Stimulated activated CD8-positive, alpha-beta memory T cell treated with anti-CD3 and anti-CD28 coated beads, Interleukin-15, amount 100 ng/mL, for 1 hour (primary cell): ENCODE data around the gene KIAA1328.

Source experiments
- DNase-seq: peaks from one replicate; pipeline ENCODE4 v3.0.0-alpha.2; 2020; ENCODE audit warnings: low read depth

The KIAA1328 gene

DNA sequence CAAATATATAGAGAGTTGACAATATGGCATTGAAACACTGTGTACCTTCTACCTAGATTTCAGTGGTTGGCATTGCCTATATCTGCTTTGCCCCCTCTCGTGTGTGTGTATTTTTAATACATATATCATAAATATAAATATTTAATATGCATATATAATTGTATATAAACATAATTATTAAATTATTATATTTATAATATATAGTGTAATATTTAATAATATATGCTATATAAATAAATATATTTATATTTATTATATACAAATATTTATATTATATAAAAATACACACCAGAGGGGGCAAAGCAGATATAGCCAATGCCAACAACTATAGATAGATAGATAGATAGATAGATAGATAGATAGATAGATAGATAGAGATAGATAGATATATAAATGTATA, 124.1 kb downstream of the KIAA1328 start:
- no peak for DNase-seq

- no peak for DNase-seq
Observed at GRCh38 chr18:36960038-36960437, 131.1 kb downstream of the KIAA1328 start.

GRCh38 chr18:36963464-36963863, 134.5 kb downstream of the KIAA1328 start:
- no peak for DNase-seq

- DNase-seq: no peak
Observed at GRCh38 chr18:36974686-36975085, 145.8 kb downstream of the KIAA1328 start.

- DNase-seq: no peak
Observed at GRCh38 chr18:36977121-36977520, 148.2 kb downstream of the KIAA1328 start.

DNA sequence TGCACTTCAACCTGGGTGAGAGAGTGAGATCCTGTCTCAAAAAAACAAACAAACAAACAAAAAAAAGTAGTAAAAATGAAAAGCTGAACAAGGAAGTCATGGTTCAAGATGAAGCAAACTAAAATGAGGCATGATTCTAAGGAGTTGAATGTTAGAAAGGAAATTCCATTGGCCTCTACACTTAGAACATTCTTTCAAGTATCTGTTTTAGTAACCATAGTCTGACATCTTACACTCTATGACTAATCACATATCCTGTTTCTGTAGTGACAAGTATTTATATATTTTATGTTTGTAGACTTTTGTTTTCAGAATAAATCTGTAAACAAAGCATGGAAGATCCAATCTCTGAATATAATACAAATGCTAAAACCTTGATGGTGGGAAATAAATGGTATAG, 164.1 kb downstream of the KIAA1328 start:
- no peak for DNase-seq

DNA sequence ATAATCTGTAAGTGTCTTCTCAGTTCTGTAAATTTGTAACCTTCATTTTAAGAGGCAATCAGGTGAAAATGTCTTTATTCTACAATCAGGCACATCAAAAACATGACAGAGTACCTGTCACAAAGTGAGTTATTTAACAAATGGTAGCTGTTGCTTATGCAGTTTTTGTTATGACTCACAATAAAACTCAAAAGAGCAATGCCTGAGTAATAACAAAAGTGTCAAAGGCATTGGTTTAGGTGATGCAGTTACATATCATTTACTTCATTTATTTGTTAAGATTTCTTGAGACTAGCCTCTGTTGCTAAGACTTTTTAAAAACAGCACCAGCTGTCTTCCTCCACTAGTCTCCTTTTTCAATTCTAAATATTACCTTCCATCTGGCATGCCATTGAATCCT, 177.8 kb downstream of the KIAA1328 start:
- no peak for DNase-seq

DNA sequence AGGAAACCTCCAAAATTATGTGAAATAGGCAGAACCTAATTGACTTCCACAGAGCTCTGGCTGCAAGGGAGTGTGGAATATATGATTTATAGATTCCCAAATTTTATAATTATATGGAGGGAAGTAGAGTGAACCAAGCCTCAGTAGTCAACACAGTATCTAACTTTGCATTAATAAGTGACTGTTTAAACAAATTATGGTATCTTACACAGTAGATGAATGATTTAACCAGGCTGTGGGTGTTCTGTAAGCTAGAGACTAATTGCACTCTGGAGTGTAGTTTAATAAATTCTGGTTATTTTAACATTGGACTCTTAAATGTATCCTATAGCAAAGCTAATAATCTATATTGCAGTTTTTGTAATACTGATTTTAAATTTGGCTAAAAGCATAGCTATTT, 183.5 kb downstream of the KIAA1328 start:
- DNase-seq: no peak

GRCh38 chr18:37019157-37019827, 190.4 kb downstream of the KIAA1328 start:
- no peak for DNase-seq

GRCh38 chr18:37033419-37033818, 204.5 kb downstream of the KIAA1328 start:
- DNase-seq: no peak

DNA sequence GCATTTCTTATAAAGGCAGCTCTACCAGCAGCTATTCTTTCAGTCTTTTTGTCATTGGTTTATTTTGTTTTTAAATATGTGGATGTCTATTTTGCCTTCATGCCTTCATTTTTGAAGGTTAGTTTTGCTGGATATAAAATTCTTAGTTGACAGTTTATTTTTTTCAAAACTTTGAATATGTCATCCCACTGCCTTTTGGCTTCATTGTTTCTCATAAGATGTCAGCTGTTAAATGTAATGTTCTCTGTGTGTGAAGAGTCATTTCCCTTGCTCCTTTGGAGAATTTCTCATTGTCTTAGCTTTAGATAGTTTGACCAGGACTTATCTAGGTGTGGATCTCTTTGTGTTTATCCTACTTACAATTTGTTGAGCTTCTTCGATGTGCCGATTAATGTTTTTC, 213.5 kb downstream of the KIAA1328 start:
- DNase-seq: no peak

- no peak for DNase-seq
Observed at GRCh38 chr18:37055137-37055802, 226.3 kb downstream of the KIAA1328 start.

GRCh38 chr18:37064187-37064586, 235.3 kb downstream of the KIAA1328 start:
- no peak for DNase-seq

DNA sequence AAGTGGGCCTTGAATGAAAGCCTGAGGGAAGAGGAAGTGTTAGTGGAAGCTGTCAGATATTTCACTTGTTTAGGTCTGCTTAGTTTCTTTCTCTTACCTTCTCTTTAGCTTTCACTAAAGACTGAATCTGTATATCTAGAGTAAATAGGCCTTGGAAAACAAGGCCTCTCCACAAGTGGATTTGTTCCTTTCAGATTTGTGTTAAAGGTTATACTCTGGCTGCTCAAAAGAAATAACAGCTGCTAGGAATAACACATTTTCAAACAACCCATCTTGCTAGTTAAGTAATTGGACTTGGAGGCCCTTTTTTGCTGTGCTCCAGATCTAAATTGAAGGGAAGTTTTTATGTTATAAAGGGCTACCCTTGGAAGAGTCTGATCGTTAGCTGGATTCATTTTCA, 236.3 kb downstream of the KIAA1328 start:
- DNase-seq: no peak

GRCh38 chr18:37084912-37085311, 256.0 kb downstream of the KIAA1328 start:
- no peak for DNase-seq

DNA sequence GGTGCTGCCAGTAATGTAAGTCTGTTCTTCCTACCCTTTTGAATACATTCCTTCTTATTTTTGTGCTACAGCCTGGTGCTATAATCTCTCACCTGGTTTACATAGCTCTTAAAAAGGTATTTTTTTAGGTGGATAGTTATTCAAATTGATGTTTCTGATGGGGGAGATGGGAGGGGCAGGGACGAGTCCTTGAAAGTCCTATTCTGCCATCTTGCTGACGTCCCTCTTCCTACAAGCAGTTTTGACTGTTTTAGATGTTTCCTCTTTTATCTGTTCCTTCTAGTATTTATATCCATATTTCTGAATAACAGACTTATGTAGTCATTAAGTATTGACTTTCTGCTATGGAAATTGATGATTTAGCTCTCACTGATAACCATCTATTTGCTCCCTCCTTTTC, 256.4 kb downstream of the KIAA1328 start:
- DNase-seq: no peak

- DNase-seq: no peak
Observed at GRCh38 chr18:37107748-37108522, 279.0 kb downstream of the KIAA1328 start.

GRCh38 chr18:37122877-37123276, 293.9 kb downstream of the KIAA1328 start:
- DNase-seq: no peak

- DNase-seq: no peak
Observed at GRCh38 chr18:37124516-37124915, 295.6 kb downstream of the KIAA1328 start.

GRCh38 chr18:37135177-37135576, 306.2 kb downstream of the KIAA1328 start:
- no peak for DNase-seq

DNA sequence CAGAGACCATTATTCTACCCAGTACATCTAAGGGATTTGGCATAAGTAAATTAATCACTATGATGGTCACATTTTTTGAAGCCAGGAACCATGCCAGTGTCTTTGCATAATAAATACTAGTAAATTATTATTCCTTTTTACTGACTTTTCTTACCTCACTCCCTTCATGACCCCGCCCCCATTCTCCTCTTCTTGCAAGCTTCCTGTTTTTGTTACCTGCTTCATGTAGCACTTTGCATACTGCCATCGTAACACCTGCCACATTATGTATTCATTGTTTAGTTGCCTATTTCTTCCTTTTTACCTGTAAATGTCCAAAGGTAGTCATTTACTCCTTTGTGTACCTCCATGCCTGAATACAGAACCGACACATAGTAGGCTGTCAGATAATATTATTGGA, 309.5 kb downstream of the KIAA1328 start:
- DNase-seq: no peak

DNA sequence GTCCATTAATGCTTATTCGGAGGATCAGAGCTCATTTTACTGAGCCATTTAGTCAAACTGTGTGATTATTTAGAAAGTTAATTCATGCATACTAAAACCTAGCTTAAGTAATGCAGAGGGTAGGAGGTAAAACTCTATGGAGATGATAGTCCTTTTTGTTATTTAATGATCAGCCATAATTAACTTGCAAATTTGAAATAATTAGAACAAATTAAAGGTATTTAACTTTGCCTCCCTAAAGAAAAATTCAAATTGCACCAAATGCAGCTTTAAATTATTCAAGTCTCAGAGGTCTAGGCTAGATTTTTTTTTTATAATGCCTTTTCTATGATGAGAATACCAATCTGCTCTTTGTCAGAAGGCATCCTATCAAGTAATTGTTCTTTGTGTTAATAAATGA, 310.9 kb downstream of the KIAA1328 start:
- DNase-seq: no peak

DNA sequence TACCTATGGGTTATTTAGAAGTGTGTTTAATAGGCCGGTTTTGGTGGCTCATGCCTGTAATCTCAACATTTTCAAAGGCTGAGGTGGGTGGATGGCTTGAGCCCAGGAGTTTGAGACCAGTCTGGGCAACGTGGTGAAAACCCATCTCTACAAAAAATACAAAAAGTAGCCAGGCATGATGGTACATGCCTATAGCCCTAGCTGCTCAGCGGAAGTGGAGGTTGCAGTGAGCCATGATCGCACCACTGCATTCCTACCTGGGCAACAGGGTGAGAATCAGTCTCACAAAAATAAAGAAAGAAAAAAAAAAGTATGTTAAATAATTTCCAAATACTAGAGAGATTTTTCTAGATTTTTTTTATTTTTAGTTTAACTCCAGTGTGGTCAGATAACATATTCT, 316.0 kb downstream of the KIAA1328 start:
- DNase-seq: no peak
